SH-SY5Y (cell line): Measurements from ENCODE around the gene MYO1C.

Experiments used
- GATA2 ChIP-seq: IDR thresholded peaks from 2 replicates; pipeline ENCODE4 v1.6.1; 2011; ENCODE audit warnings: mild to moderate bottlenecking, low read depth, low read length
- GATA3 ChIP-seq: IDR thresholded peaks from 2 replicates; pipeline ENCODE4 v1.6.1; 2011; ENCODE audit warnings: low read depth, mild to moderate bottlenecking, low read length, moderate library complexity

GRCh38 chr17:1460233-1460632 is 32.3 kb downstream of the MYO1C start:
- TF ChIP-seq GATA3 = no peak
- TF ChIP-seq GATA2 = no peak
